SK-N-SH (cell line): ENCODE measurements around the gene FRMPD4. TPM values are rescaled to one million over a fixed set of nuclear protein-coding genes. Genes with fewer than 3 reads are reported as not detected.

Experiments used
- CTCF ChIA-PET: fragments of 300-600, 350-600 bp; formaldehyde crosslinking; extraction: SDS; loops from one replicate; lab custom pipeline; 2021; lab: Yijun Ruan, JAX
- POLR2A ChIA-PET: fragments of 350-600 bp; sonication (Branson Sonifier 250); formaldehyde crosslinking; extraction: SDS; loops from one replicate; lab custom pipeline; 2020; ENCODE audit warnings: antibody characterized with exemption, inconsistent platforms; lab: Yijun Ruan, JAX
- DNase-seq: peaks from one replicate; pipeline ENCODE4 v3.0.0; 2012
- H2AFZ ChIP-seq: fragments of 200-600 bp; sonication (generic); 2 replicates; pipeline ENCODE4 v1.8.1; 2016; ENCODE audit warnings: antibody characterized with exemption, mild to moderate bottlenecking, low read depth
- H3F3A ChIP-seq: fragments of 200-600 bp; sonication (generic); replicated peaks from 2 replicates; pipeline ENCODE3; 2016; ENCODE audit warnings: antibody characterized with exemption, mild to moderate bottlenecking; ENCODE audit not compliant: insufficient read depth
- H3K27ac ChIP-seq, 2 experiments: fragments of 200-500 bp in 1 of 2; fragments of 200-600 bp in 1 of 2; sonication (Bioruptor generic) in 1 of 2; sonication (generic), shearing (Covaris generic) in 1 of 2; 2 replicates each; pipeline versions ENCODE4 v1.5.1 to v1.6.1; 2014 to 2016; ENCODE audit warnings: low read depth in 2 of 2, inconsistent platforms in 1 of 2, low read length in 1 of 2, mild to moderate bottlenecking in 1 of 2, mixed read lengths in 1 of 2
- H3K27me3 ChIP-seq: fragments of 200-600 bp; sonication (generic), shearing (Covaris generic); 2 replicates; pipeline ENCODE4 v1.6.1; 2016; ENCODE audit warnings: mixed run types; ENCODE audit not compliant: insufficient read depth
- H3K36me3 ChIP-seq, 2 experiments: fragments of 200-500 bp in 1 of 2; fragments of 200-600 bp in 1 of 2; sonication (Bioruptor generic) in 1 of 2; sonication (generic) in 1 of 2; replicated peaks in 1 of 2; 2 replicates each; pipeline versions ENCODE3 to v1.5.1; 2014 to 2016; ENCODE audit warnings: low read length in 1 of 2, mild to moderate bottlenecking in 1 of 2; ENCODE audit not compliant: insufficient read depth in 2 of 2, control insufficient read depth in 1 of 2
- H3K4me1 ChIP-seq, 2 experiments: fragments of 200-500 bp in 1 of 2; fragments of 200-600 bp in 1 of 2; sonication (Bioruptor generic) in 1 of 2; sonication (generic), shearing (Covaris generic) in 1 of 2; 2 replicates each; pipeline versions ENCODE4 v1.5.1 to v1.6.1; 2014 to 2016; ENCODE audit warnings: low read depth in 1 of 2, low read length in 1 of 2, mixed run types in 1 of 2; ENCODE audit not compliant: insufficient read depth in 2 of 2, control insufficient read depth in 1 of 2
- H3K4me2 ChIP-seq: fragments of 200-600 bp; sonication (generic), shearing (Covaris generic); 2 replicates; pipeline ENCODE4 v1.6.1; 2017; ENCODE audit warnings: mixed run types
- H3K4me3 ChIP-seq, 2 experiments: fragments of 200-500 bp in 1 of 2; fragments of 200-600 bp in 1 of 2; sonication (Bioruptor generic) in 1 of 2; sonication (generic), shearing (Covaris generic) in 1 of 2; 2 replicates each; pipeline versions ENCODE4 v1.5.1 to v1.8.1; 2014 to 2016; ENCODE audit warnings: low read depth in 2 of 2, inconsistent platforms in 1 of 2, low read length in 1 of 2, mild to moderate bottlenecking in 1 of 2, mixed read lengths in 1 of 2, moderate library complexity in 1 of 2
- H3K79me2 ChIP-seq: fragments of 200-600 bp; sonication (generic); 2 replicates; pipeline ENCODE4 v1.8.1; 2017; ENCODE audit warnings: mild to moderate bottlenecking; ENCODE audit not compliant: insufficient read depth
- H3K9ac ChIP-seq: fragments of 200-600 bp; sonication (generic); 2 replicates; pipeline ENCODE4 v1.6.1; 2017; ENCODE audit warnings: mixed run types
- H3K9me2 ChIP-seq: fragments of 200-600 bp; sonication (generic); 2 replicates; pipeline ENCODE4 v1.6.1; 2017; ENCODE audit warnings: mixed run types
- H3K9me3 ChIP-seq: fragments of 200-600 bp; sonication (generic); 2 replicates; pipeline ENCODE4 v1.6.1; 2017; ENCODE audit warnings: mixed run types, mild to moderate bottlenecking, moderate library complexity
- H4K20me1 ChIP-seq: fragments of 200-600 bp; sonication (generic); 2 replicates; pipeline ENCODE4 v1.6.1; 2017; ENCODE audit warnings: mild to moderate bottlenecking, mixed run types; ENCODE audit not compliant: insufficient read depth
- CTCF ChIP-seq: fragments of 200-600 bp; sonication (generic); IDR thresholded peaks from 2 replicates; pipeline ENCODE4 v1.6.1; 2017; ENCODE audit warnings: antibody characterized with exemption, mild to moderate bottlenecking, moderate library complexity
- ELF1 ChIP-seq: IDR thresholded peaks from 2 replicates; pipeline ENCODE4 v1.4.0; 2012
- FOSL2 ChIP-seq: IDR thresholded peaks from 2 replicates; pipeline ENCODE4 v1.4.0; 2012; ENCODE audit warnings: low read depth, mild to moderate bottlenecking, moderate library complexity, borderline replicate concordance
- FOXM1 ChIP-seq: IDR thresholded peaks from 2 replicates; pipeline ENCODE4 v1.4.0; 2012; ENCODE audit warnings: low read depth, mild to moderate bottlenecking
- GABPA ChIP-seq: IDR thresholded peaks from 2 replicates; pipeline ENCODE4 v1.4.0; 2012; ENCODE audit warnings: low read depth, mild to moderate bottlenecking
- JUND ChIP-seq: IDR thresholded peaks from 2 replicates; pipeline ENCODE4 v1.4.0; 2012
- MEF2A ChIP-seq: IDR thresholded peaks from 2 replicates; pipeline ENCODE4 v1.4.0; 2012; ENCODE audit warnings: low read depth, borderline replicate concordance
- NRF1 ChIP-seq: IDR thresholded peaks from 2 replicates; pipeline ENCODE4 v1.6.1; 2012; ENCODE audit warnings: low read depth, mild to moderate bottlenecking, low read length
- RAD21 ChIP-seq: IDR thresholded peaks from 2 replicates; pipeline ENCODE4 v1.6.1; 2012; ENCODE audit warnings: mild to moderate bottlenecking, low read length
- RCOR1 ChIP-seq: fragments of 150-350 bp; IDR thresholded peaks from 2 replicates; pipeline ENCODE4 v1.6.1; 2017; ENCODE audit warnings: antibody characterized with exemption, low read length
- REST ChIP-seq: IDR thresholded peaks from 2 replicates; pipeline ENCODE4 v1.6.1; 2012; ENCODE audit warnings: mild to moderate bottlenecking, low read depth, low read length, moderate library complexity
- RXRA ChIP-seq: IDR thresholded peaks from 2 replicates; pipeline ENCODE4 v1.4.0; 2012; ENCODE audit warnings: low read depth, mild to moderate bottlenecking, borderline replicate concordance
- SIN3A ChIP-seq: IDR thresholded peaks from 2 replicates; pipeline ENCODE4 v1.6.1; 2012; ENCODE audit warnings: low read depth, mild to moderate bottlenecking, low read length, moderate library complexity, borderline replicate concordance
- TEAD4 ChIP-seq: IDR thresholded peaks from 2 replicates; pipeline ENCODE4 v1.4.0; 2012; ENCODE audit warnings: mild to moderate bottlenecking, borderline replicate concordance; ENCODE audit not compliant: insufficient read depth
- YY1 ChIP-seq: IDR thresholded peaks from 2 replicates; pipeline ENCODE4 v1.4.0; 2012; ENCODE audit warnings: low read depth, mild to moderate bottlenecking
- ZBTB33 ChIP-seq: IDR thresholded peaks from 2 replicates; pipeline ENCODE4 v1.4.0; 2012; ENCODE audit warnings: low read depth, borderline replicate concordance
- WGBS: methylation state at CpG from one replicate; pipeline ENCODE4 v1.1.6; 2017; ENCODE audit warnings: low lambda C conversion rate; 5-methylcytosine and 5-hydroxymethylcytosine counted together
- polyA plus RNA-seq, 3 experiments: library from polyadenylated mRNA; depleted of rRNA; stranded (reverse); fragments of >200 nt; gene quantifications; 2 replicates each; pipeline ENCODE4 v1.2.3, GENCODE V29; 2012
- TF ChIP-seq, protein P1 (sequence below): IDR thresholded peaks from 2 replicates; pipeline ENCODE4 v1.4.0; 2012; ENCODE audit warnings: low read depth, borderline replicate concordance

The FRMPD4 gene
- polyA plus RNA-seq, 1 of the 3 experiments (the other 2 are of a cell fraction): not detected

DNA sequence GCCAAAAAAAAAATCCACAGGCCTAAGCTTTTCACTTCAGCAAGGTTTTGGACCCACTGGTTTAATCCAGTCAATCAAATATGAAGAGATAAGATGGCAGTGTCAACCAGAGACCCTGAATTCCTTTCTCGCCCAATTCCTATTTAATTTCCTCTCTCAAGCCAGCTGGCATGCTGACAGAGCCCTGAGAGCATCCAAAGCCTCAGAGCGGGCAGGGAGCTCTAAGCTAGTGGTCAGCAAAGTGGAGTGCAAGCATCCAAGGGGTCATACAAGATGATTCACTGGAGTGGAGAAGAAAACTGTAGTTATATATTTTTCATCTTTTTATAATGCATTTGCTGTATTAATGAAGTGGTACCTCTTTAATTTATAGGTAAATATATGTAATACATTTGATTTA lies 615.1 kb downstream of the FRMPD4 start:
- Histone ChIP-seq H3K9me2 (no peaks in the 10 kb centered on the region), H3K9ac (no peak overlapping the region), H3K36me3 (no peaks in the 10 kb centered on the region), H3K4me2 (no peak overlapping the region), H3K4me3 (no peak overlapping the region), H3K9me3 (no peaks in the 10 kb centered on the region), H3F3A (no peaks in the 10 kb centered on the region), H3K79me2 (no peaks in the 10 kb centered on the region), H4K20me1 (no peaks in the 10 kb centered on the region), H2AFZ (no peak overlapping the region), H3K27ac (no peak overlapping the region), H3K27me3 (no peaks in the 10 kb centered on the region; the same call in 1 of the 2 replicates), H3K4me1 (no peaks in the 10 kb centered on the region)
- CTCF ChIA-PET: interaction anchor here (2.1 kb wide), 1 partner anchor 17 kb away, joined by 11 read pairs; no protein-coding TSS in a partner anchor
- POLR2A ChIA-PET: no interaction called here
- no peak for TF ChIP-seq ZBTB33
- TF ChIP-seq MEF2A: no peak
- TF ChIP-seq SIN3A: no peak
- TF ChIP-seq, protein P1, sequence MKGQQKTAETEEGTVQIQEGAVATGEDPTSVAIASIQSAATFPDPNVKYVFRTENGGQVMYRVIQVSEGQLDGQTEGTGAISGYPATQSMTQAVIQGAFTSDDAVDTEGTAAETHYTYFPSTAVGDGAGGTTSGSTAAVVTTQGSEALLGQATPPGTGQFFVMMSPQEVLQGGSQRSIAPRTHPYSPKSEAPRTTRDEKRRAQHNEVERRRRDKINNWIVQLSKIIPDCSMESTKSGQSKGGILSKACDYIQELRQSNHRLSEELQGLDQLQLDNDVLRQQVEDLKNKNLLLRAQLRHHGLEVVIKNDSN: no peak
- TF ChIP-seq GABPA: no peak
- no peak for TF ChIP-seq FOXM1
- no peak for TF ChIP-seq ELF1
- TF ChIP-seq CTCF: no peak
- no peak for TF ChIP-seq TEAD4
- TF ChIP-seq REST: no peak
- TF ChIP-seq NRF1: no peak
- no peak for TF ChIP-seq FOSL2
- no peak for TF ChIP-seq RXRA
- no peak for TF ChIP-seq RAD21
- TF ChIP-seq YY1: no peak
- TF ChIP-seq JUND: no peak
- no peak for TF ChIP-seq RCOR1
- WGBS: 17% methylated on average over 2 of the region's 2 CpGs
- no peak for DNase-seq
